ENCODE measurements around the gene ACVR1. TPM values are rescaled to one million over a fixed set of nuclear protein-coding genes. Genes with fewer than 3 reads are reported as not detected.

The ACVR1 gene
- total and polyA plus RNA-seq, 7 experiments from 2014 or later = 6.0 to 42.0 (median 17.8) TPM

DNA sequence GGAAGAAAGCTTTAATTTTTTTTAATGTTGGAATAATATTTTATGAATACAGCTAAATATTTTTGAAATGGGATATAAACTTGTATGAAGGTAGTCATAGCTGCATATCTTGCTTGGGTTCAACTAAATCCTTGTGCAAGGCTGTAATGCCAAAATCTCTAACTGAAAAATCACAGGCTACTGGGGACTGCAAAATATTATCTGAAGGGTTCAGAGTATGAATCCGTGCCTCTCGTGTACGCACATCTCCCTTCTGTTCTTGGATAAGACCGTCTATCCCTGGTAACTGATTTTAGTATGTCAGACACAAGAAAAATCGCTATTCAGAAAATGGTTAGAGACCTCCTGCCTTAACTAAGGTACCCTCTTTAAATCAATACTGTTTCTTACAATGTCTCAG is 71.8 kb downstream of the ACVR1 start:
- intact Hi-C loops (cut with micrococcal nuclease) = no loop called here
- DNase-seq (no peak), ATAC-seq (no peak)
- H3K27ac Mint-ChIP-seq = no peak overlapping the region
- no peak overlapping the region for H3K4me3 Mint-ChIP-seq
- H3K36me3 ChIP-seq (ENCODE audit: control insufficient read depth in 2 of 3, insufficient read depth in 3 of 3, low read length in 3 of 3) = no peaks in the 10 kb centered on the region
- POLR2A ChIA-PET = no interaction called here
- H3K27ac ChIP-seq (ENCODE audit: low read depth, low read length) = no peak overlapping the region
- H3K4me3 ChIP-seq (ENCODE audit: low read length) = no peak overlapping the region
- H3K27me3 Mint-ChIP-seq = no peaks in the 10 kb centered on the region
- H3K4me1 Mint-ChIP-seq = peaks cover 0 to 14% (median 12%) of the 10 kb centered on the region in 7 donors
- H3K9me3 ChIP-seq (ENCODE audit: control insufficient read depth in 2 of 3, low read length in 3 of 3) = no peaks in the 10 kb centered on the region
- no peaks in the 10 kb centered on the region for H3K9me3 Mint-ChIP-seq
- H3K36me3 Mint-ChIP-seq = peaks cover 0 to 45% (median 31%) of the 10 kb centered on the region in 5 donors
- no peaks in the 10 kb centered on the region for H3K27me3 ChIP-seq (ENCODE audit: control insufficient read depth in 2 of 2, insufficient read depth in 2 of 2, low read length in 2 of 2)
- CTCF ChIA-PET = no interaction called here
- H3K4me1 ChIP-seq (ENCODE audit: control insufficient read depth in 2 of 2, insufficient read depth in 2 of 2, low read length in 2 of 2) = no peaks in the 10 kb centered on the region

DNA sequence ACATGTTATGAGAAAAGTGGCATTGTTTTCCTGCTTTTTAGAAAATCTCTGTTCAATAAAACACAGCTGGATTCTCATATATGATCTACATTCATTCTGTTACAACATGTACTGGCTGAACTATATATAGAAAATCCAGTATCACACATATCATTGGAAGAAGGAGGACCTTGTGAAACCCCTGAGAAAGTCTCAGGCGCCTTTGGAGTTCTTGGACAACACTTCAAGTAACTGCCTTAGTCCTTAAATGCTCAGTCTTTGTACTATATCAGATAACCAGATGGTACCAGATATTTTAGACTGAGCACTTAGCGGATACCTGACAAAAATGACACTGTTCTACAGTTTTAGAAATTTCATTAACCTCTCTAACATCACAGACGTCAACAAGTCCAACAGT is 72.2 kb downstream of the ACVR1 start:
- no peak overlapping the region for H3K27ac ChIP-seq (ENCODE audit: low read depth, low read length)
- H3K9me3 ChIP-seq (ENCODE audit: control insufficient read depth in 2 of 3, low read length in 3 of 3) = no peaks in the 10 kb centered on the region
- ChIA-PET POLR2A (no interaction called here), CTCF (no interaction called here)
- no peaks in the 10 kb centered on the region for H3K36me3 ChIP-seq (ENCODE audit: control insufficient read depth in 2 of 3, insufficient read depth in 3 of 3, low read length in 3 of 3)
- Mint-ChIP-seq H3K4me3 (no peak overlapping the region), H3K27me3 (no peaks in the 10 kb centered on the region), H3K9me3 (no peaks in the 10 kb centered on the region), H3K27ac (no peak overlapping the region), H3K36me3 (peaks cover 0 to 44% (median 30%) of the 10 kb centered on the region in 5 donors), H3K4me1 (peaks cover 0 to 14% (median 9%) of the 10 kb centered on the region in 7 donors)
- H3K4me3 ChIP-seq (ENCODE audit: low read length) = no peak overlapping the region
- ATAC-seq (no peak), DNase-seq (no peak)
- no peaks in the 10 kb centered on the region for H3K27me3 ChIP-seq (ENCODE audit: control insufficient read depth in 2 of 2, insufficient read depth in 2 of 2, low read length in 2 of 2)
- no peaks in the 10 kb centered on the region for H3K4me1 ChIP-seq (ENCODE audit: control insufficient read depth in 2 of 2, insufficient read depth in 2 of 2, low read length in 2 of 2)
- intact Hi-C loops (cut with micrococcal nuclease) = no loop called here

- DNase-seq (no peak), ATAC-seq (no peak)
- ChIA-PET POLR2A (no interaction called here), CTCF (no interaction called here)
- intact Hi-C loops (cut with micrococcal nuclease) = no loop called here
- Histone ChIP-seq H3K4me3 (ENCODE audit: low read length) (no peak overlapping the region), H3K36me3 (ENCODE audit: control insufficient read depth in 2 of 3, insufficient read depth in 3 of 3, low read length in 3 of 3) (no peaks in the 10 kb centered on the region), H3K27me3 (ENCODE audit: control insufficient read depth in 2 of 2, insufficient read depth in 2 of 2, low read length in 2 of 2) (no peaks in the 10 kb centered on the region), H3K4me1 (ENCODE audit: control insufficient read depth in 2 of 2, insufficient read depth in 2 of 2, low read length in 2 of 2) (no peaks in the 10 kb centered on the region), H3K9me3 (ENCODE audit: control insufficient read depth in 2 of 3, low read length in 3 of 3) (no peaks in the 10 kb centered on the region), H3K27ac (ENCODE audit: low read depth, low read length) (no peak overlapping the region)
- H3K9me3 Mint-ChIP-seq = no peaks in the 10 kb centered on the region
- H3K36me3 Mint-ChIP-seq = peaks cover 0 to 44% (median 29%) of the 10 kb centered on the region in 5 donors
- H3K27ac Mint-ChIP-seq = no peak overlapping the region
- H3K4me1 Mint-ChIP-seq = peaks cover 0 to 14% (median 9%) of the 10 kb centered on the region in 7 donors
- no peak overlapping the region for H3K4me3 Mint-ChIP-seq
- no peaks in the 10 kb centered on the region for H3K27me3 Mint-ChIP-seq
Observed at GRCh38 chr2:157803476-157803875, 72.7 kb downstream of the ACVR1 start.

- ATAC-seq (no peak), DNase-seq (no peak)
- H3K4me3 ChIP-seq (ENCODE audit: low read length) = no peak overlapping the region
- no peak overlapping the region for H3K27ac ChIP-seq (ENCODE audit: low read depth, low read length)
- H3K27me3 Mint-ChIP-seq = no peaks in the 10 kb centered on the region
- no peak overlapping the region for H3K4me3 Mint-ChIP-seq
- H3K36me3 ChIP-seq (ENCODE audit: control insufficient read depth in 2 of 3, insufficient read depth in 3 of 3, low read length in 3 of 3) = peaks cover 0 to 8% (median 0%) of the 10 kb centered on the region in 3 experiments
- H3K9me3 Mint-ChIP-seq = no peaks in the 10 kb centered on the region
- H3K27me3 ChIP-seq (ENCODE audit: control insufficient read depth in 2 of 2, insufficient read depth in 2 of 2, low read length in 2 of 2) = no peaks in the 10 kb centered on the region
- intact Hi-C loops (cut with micrococcal nuclease) = no loop called here
- ChIA-PET CTCF (no interaction called here), POLR2A (no interaction called here)
- H3K9me3 ChIP-seq (ENCODE audit: control insufficient read depth in 2 of 3, low read length in 3 of 3) = no peaks in the 10 kb centered on the region
- H3K4me1 Mint-ChIP-seq = peaks cover 0 to 3% (median 0%) of the 10 kb centered on the region in 7 donors
- H3K27ac Mint-ChIP-seq = no peak overlapping the region
- H3K4me1 ChIP-seq (ENCODE audit: control insufficient read depth in 2 of 2, insufficient read depth in 2 of 2, low read length in 2 of 2) = no peaks in the 10 kb centered on the region
- H3K36me3 Mint-ChIP-seq = peaks cover 0 to 47% (median 25%) of the 10 kb centered on the region in 5 donors
Observed at GRCh38 chr2:157800838-157801495, 75.2 kb downstream of the ACVR1 start.

- POLR2A ChIA-PET = no interaction called here
- H3K4me3 ChIP-seq (ENCODE audit: low read length) = no peak overlapping the region
- Mint-ChIP-seq H3K4me3 (no peak overlapping the region), H3K36me3 (peaks cover 0 to 12% (median 9%) of the 10 kb centered on the region in 5 donors), H3K9me3 (no peaks in the 10 kb centered on the region), H3K4me1 (peaks cover 1 to 19% (median 4%) of the 10 kb centered on the region in 7 donors), H3K27ac (peak overlapping the region in 1 of 9 donors; percentile 10), H3K27me3 (no peaks in the 10 kb centered on the region)
- intact Hi-C loops (cut with micrococcal nuclease) = no loop called here
- no peaks in the 10 kb centered on the region for H3K27me3 ChIP-seq (ENCODE audit: control insufficient read depth in 2 of 2, insufficient read depth in 2 of 2, low read length in 2 of 2)
- no peak overlapping the region for H3K27ac ChIP-seq (ENCODE audit: low read depth, low read length)
- H3K4me1 ChIP-seq (ENCODE audit: control insufficient read depth in 2 of 2, insufficient read depth in 2 of 2, low read length in 2 of 2) = no peaks in the 10 kb centered on the region
- CTCF ChIA-PET = no interaction called here
- no peak for DNase-seq
- no peak for ATAC-seq
- H3K9me3 ChIP-seq (ENCODE audit: control insufficient read depth in 2 of 3, low read length in 3 of 3) = no peaks in the 10 kb centered on the region
- H3K36me3 ChIP-seq (ENCODE audit: control insufficient read depth in 2 of 3, insufficient read depth in 3 of 3, low read length in 3 of 3) = peaks cover 0 to 12% (median 0%) of the 10 kb centered on the region in 3 experiments
Observed at GRCh38 chr2:157793053-157793612, 83.0 kb downstream of the ACVR1 start.

DNA sequence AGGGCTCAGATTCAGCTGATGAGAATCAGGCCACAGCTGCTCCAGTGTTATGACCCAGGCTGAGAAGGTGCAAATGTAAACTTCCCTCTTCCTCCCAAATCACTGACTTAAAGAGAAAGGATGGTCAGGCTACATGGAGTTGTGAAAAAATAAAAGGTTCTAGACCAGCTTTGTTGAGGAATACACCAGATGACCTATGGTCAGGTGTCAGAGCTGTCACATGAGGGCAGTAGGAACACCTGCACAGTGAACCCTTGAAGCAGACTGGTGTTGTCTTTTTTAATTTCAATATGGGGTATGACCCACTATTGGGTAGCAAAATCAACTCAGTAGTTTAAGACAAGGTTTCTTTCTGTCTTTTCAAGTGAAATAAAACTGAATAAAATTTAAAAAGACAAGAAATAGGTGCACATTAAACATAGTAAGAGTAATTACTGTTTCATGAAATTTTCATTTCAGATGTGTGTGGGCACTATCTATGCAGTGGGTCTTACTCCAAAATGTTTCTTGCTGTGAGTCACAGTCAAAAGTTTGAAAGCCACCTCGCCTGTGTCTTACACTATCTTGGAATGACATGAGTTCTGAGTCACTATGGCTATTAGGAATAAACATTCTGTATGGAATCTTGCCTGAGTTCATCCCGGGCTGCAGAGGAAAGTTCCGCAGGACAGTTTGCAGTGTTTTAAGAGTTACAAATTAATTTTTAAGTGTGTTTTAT is 83.6 kb downstream of the ACVR1 start:
- Mint-ChIP-seq H3K27ac (no peak overlapping the region), H3K36me3 (peaks cover 0 to 13% (median 6%) of the 10 kb centered on the region in 5 donors), H3K27me3 (no peaks in the 10 kb centered on the region), H3K4me1 (peaks cover 3 to 24% (median 5%) of the 10 kb centered on the region in 7 donors), H3K9me3 (no peaks in the 10 kb centered on the region), H3K4me3 (no peak overlapping the region)
- H3K36me3 ChIP-seq (ENCODE audit: control insufficient read depth in 2 of 3, insufficient read depth in 3 of 3, low read length in 3 of 3) = peaks cover 0 to 5% (median 0%) of the 10 kb centered on the region in 3 experiments
- H3K4me1 ChIP-seq (ENCODE audit: control insufficient read depth in 2 of 2, insufficient read depth in 2 of 2, low read length in 2 of 2) = no peaks in the 10 kb centered on the region
- intact Hi-C loops (cut with micrococcal nuclease) = no loop called here
- H3K27ac ChIP-seq (ENCODE audit: low read depth, low read length) = no peak overlapping the region
- POLR2A ChIA-PET = no interaction called here
- no peaks in the 10 kb centered on the region for H3K9me3 ChIP-seq (ENCODE audit: control insufficient read depth in 2 of 3, low read length in 3 of 3)
- DNase-seq = no peak
- no peaks in the 10 kb centered on the region for H3K27me3 ChIP-seq (ENCODE audit: control insufficient read depth in 2 of 2, insufficient read depth in 2 of 2, low read length in 2 of 2)
- ATAC-seq = no peak
- no peak overlapping the region for H3K4me3 ChIP-seq (ENCODE audit: low read length)
- CTCF ChIA-PET = no interaction called here
